MCF 10A (cell line): Measurements from ENCODE around the gene SPOCK3. TPM values are rescaled to one million over a fixed set of nuclear protein-coding genes. Genes with fewer than 3 reads are reported as not detected.

Source experiments
- BruUV-seq: library from RNA; stranded (reverse); fragments of 400-500 nt; replicated peaks from 2 replicates; lab custom pipeline; 2021; lab: Mats Ljungman, UMichigan
- CTCF ChIA-PET: fragments of 300-600 bp; sonication (Branson Sonifier 250); formaldehyde crosslinking; extraction: SDS; loops from one replicate; lab custom pipeline; 2021; ENCODE audit warnings: antibody characterized with exemption, inconsistent platforms; lab: Yijun Ruan, JAX
- POLR2A ChIA-PET: fragments of 300-600, 350-650 bp; sonication (Branson Sonifier 250); formaldehyde crosslinking; extraction: SDS; loops from one replicate; lab custom pipeline; 2020; ENCODE audit warnings: antibody characterized with exemption, inconsistent platforms; lab: Yijun Ruan, JAX
- DNase-seq: peaks from one replicate; pipeline ENCODE4 v3.0.0-alpha.2; 2018; ENCODE audit not compliant: unreplicated experiment
- H3K27ac Mint-ChIP-seq: one replicate; pipeline ENCODE4 v1.8.0; 2022; ENCODE audit warnings: mild to moderate bottlenecking, low read depth, mixed read lengths; ENCODE audit not compliant: unreplicated experiment
- H3K27me3 Mint-ChIP-seq: one replicate; pipeline ENCODE4 v1.8.0; 2022; ENCODE audit warnings: mixed read lengths; ENCODE audit not compliant: insufficient read depth, unreplicated experiment
- H3K36me3 Mint-ChIP-seq: one replicate; pipeline ENCODE4 v1.8.0; 2022; ENCODE audit warnings: mild to moderate bottlenecking, moderate library complexity, mixed read lengths; ENCODE audit not compliant: insufficient read depth, unreplicated experiment
- H3K4me1 Mint-ChIP-seq: one replicate; pipeline ENCODE4 v1.8.0; 2022; ENCODE audit warnings: mixed read lengths; ENCODE audit not compliant: insufficient read depth, unreplicated experiment
- H3K4me3 Mint-ChIP-seq: one replicate; pipeline ENCODE4 v1.8.0; 2022; ENCODE audit warnings: mild to moderate bottlenecking, moderate library complexity, mixed read lengths; ENCODE audit not compliant: unreplicated experiment
- H3K9me3 Mint-ChIP-seq: one replicate; pipeline ENCODE4 v1.8.0; 2022; ENCODE audit warnings: mixed read lengths; ENCODE audit not compliant: unreplicated experiment
- CTCF ChIP-seq: fragments of 200-600 bp; IDR thresholded peaks from one replicate; pipeline ENCODE4 v1.8.0; 2022; ENCODE audit warnings: antibody characterized with exemption, mild to moderate bottlenecking; ENCODE audit not compliant: unreplicated experiment
- intact Hi-C: fragments of 100-400 bp; cut with micrococcal nuclease; formaldehyde crosslinking; loops from 2 replicates; pipeline ENCODE4 v1.14.1; 2022
- total RNA-seq: library from RNA; stranded (reverse); gene quantifications from 2 replicates; pipeline ENCODE4 v1.2.3, GENCODE V29; 2022

SPOCK3 gene
- total RNA-seq, 1 experiment from 2014 or later: not detected

GRCh38 chr4:166842795-166843261 is 391.5 kb downstream of the SPOCK3 start:
- Mint-ChIP-seq H3K36me3 (no peaks in the 10 kb centered on the region), H3K9me3 (peaks cover 7% of the 10 kb centered on the region), H3K4me1 (no peaks in the 10 kb centered on the region), H3K27me3 (no peaks in the 10 kb centered on the region), H3K27ac (no peak overlapping the region), H3K4me3 (no peak overlapping the region)
- no peak for TF ChIP-seq CTCF
- CTCF ChIA-PET: no interaction called here
- POLR2A ChIA-PET: no interaction called here
- no TSS peak for BruUV-seq
- intact Hi-C loops: no loop called here
- no peak for DNase-seq

GRCh38 chr4:166839615-166840251 is 394.6 kb downstream of the SPOCK3 start:
- Mint-ChIP-seq H3K4me3 (no peak overlapping the region), H3K9me3 (peaks cover 7% of the 10 kb centered on the region), H3K36me3 (no peaks in the 10 kb centered on the region), H3K4me1 (no peaks in the 10 kb centered on the region), H3K27ac (no peak overlapping the region), H3K27me3 (no peaks in the 10 kb centered on the region)
- DNase-seq: no peak
- CTCF ChIA-PET: interaction anchor here (0.7 kb wide), 1 partner anchor 995 kb away, joined by 4 read pairs; no protein-coding TSS in a partner anchor
- TF ChIP-seq CTCF: no peak
- POLR2A ChIA-PET: interaction anchor here (0.6 kb wide), 1 partner anchor 706 kb away, joined by 3 read pairs; no protein-coding TSS in a partner anchor
- no TSS peak for BruUV-seq
- intact Hi-C loops: no loop called here

GRCh38 chr4:166838975-166839614 is 395.2 kb downstream of the SPOCK3 start:
- TF ChIP-seq CTCF: no peak
- no peak for DNase-seq
- H3K4me3 Mint-ChIP-seq: no peak overlapping the region
- BruUV-seq: no TSS peak
- no peaks in the 10 kb centered on the region for H3K36me3 Mint-ChIP-seq
- intact Hi-C loops: no loop called here
- peaks cover 7% of the 10 kb centered on the region for H3K9me3 Mint-ChIP-seq
- ChIA-PET CTCF (interaction anchor here (0.7 kb wide), 1 partner anchor 41 kb away, joined by 3 read pairs; no protein-coding TSS in a partner anchor), POLR2A (interaction anchor here (0.6 kb wide), 1 partner anchor 707 kb away, joined by 3 read pairs; no protein-coding TSS in a partner anchor)
- no peak overlapping the region for H3K27ac Mint-ChIP-seq
- no peaks in the 10 kb centered on the region for H3K27me3 Mint-ChIP-seq
- no peaks in the 10 kb centered on the region for H3K4me1 Mint-ChIP-seq

- TF ChIP-seq CTCF: no peak
- H3K4me3 Mint-ChIP-seq: no peak overlapping the region
- no peak overlapping the region for H3K27ac Mint-ChIP-seq
- intact Hi-C loops: no loop called here
- ChIA-PET POLR2A (no interaction called here), CTCF (no interaction called here)
- BruUV-seq: no TSS peak
- no peaks in the 10 kb centered on the region for H3K4me1 Mint-ChIP-seq
- no peaks in the 10 kb centered on the region for H3K27me3 Mint-ChIP-seq
- H3K9me3 Mint-ChIP-seq: peaks cover 6% of the 10 kb centered on the region
- no peak for DNase-seq
- H3K36me3 Mint-ChIP-seq: no peaks in the 10 kb centered on the region
Observed at GRCh38 chr4:166836865-166837264, 397.4 kb downstream of the SPOCK3 start.
